ENCODE measurements around the gene LRRFIP1. TPM values are rescaled to one million over a fixed set of nuclear protein-coding genes. Genes with fewer than 3 reads are reported as not detected.
"Not testable (repeated sequence)": the region's sequence is repeated elsewhere in the genome, so short reads cannot be mapped to it uniquely, and the experiment has no call there.

Gene LRRFIP1
- total and polyA plus RNA-seq, 10 of the 15 experiments (the other 5 are each of a cell fraction or from before 2014, with no cell fraction given): 36.2 to 120 (median 74.3) TPM

DNA sequence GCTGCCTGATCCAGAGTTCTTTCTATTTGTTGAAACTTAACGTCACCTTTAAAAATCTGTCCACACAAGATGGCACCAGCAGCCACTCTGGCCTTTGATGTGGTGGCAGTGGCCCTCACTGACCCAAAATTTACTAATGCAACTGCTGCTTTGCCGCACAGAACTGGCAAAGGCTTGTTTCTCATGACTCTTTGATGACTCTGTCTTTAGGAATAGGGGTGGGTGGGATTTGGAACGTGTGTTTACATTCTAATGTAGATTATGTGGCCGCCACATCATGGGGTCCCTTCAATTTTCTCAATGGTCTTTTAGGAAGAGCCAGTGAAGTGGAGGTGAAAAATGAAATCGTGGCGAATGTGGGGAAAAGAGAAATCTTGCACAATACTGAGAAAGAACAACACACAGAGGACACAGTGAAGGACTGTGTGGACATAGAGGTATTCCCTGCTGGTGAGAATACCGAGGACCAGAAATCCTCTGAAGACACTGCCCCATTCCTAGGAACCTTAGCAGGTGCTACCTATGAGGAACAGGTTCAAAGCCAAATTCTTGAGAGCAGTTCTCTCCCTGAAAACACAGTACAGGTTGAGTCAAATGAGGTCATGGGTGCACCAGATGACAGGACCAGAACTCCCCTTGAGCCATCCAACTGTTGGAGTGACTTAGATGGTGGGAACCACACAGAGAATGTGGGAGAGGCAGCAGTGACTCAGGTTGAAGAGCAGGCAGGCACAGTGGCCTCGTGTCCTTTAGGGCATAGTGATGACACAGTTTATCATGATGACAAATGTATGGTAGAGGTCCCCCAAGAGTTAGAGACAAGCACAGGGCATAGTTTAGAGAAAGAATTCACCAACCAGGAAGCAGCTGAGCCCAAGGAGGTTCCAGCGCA is 135.2 kb downstream of the LRRFIP1 start:
- H3K36me3 ChIP-seq (ENCODE audit: control insufficient read depth in 2 of 2, insufficient read depth in 2 of 2, low read length in 1 of 2): peaks cover 5 to 42% of the 10 kb centered on the region in 2 experiments
- H3K4me2 ChIP-seq (ENCODE audit: control insufficient read depth, insufficient read depth): not testable (repeated sequence)

DNA sequence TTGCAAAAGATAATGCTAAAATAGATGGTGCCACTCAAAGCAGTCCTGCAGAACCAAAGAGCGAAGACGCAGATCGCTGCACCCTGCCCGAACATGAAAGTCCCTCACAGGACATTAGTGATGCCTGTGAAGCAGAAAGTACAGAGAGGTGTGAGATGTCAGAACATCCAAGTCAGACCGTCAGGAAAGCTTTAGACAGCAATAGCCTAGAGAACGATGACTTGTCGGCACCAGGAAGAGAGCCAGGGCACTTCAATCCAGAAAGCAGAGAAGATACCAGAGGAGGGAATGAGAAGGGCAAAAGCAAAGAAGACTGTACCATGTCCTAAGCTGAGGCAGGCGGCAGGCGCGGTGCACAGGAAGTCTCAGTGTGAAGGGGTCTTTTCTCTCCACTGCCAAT is 136.4 kb downstream of the LRRFIP1 start:
- TF ChIP-seq, protein P1, sequence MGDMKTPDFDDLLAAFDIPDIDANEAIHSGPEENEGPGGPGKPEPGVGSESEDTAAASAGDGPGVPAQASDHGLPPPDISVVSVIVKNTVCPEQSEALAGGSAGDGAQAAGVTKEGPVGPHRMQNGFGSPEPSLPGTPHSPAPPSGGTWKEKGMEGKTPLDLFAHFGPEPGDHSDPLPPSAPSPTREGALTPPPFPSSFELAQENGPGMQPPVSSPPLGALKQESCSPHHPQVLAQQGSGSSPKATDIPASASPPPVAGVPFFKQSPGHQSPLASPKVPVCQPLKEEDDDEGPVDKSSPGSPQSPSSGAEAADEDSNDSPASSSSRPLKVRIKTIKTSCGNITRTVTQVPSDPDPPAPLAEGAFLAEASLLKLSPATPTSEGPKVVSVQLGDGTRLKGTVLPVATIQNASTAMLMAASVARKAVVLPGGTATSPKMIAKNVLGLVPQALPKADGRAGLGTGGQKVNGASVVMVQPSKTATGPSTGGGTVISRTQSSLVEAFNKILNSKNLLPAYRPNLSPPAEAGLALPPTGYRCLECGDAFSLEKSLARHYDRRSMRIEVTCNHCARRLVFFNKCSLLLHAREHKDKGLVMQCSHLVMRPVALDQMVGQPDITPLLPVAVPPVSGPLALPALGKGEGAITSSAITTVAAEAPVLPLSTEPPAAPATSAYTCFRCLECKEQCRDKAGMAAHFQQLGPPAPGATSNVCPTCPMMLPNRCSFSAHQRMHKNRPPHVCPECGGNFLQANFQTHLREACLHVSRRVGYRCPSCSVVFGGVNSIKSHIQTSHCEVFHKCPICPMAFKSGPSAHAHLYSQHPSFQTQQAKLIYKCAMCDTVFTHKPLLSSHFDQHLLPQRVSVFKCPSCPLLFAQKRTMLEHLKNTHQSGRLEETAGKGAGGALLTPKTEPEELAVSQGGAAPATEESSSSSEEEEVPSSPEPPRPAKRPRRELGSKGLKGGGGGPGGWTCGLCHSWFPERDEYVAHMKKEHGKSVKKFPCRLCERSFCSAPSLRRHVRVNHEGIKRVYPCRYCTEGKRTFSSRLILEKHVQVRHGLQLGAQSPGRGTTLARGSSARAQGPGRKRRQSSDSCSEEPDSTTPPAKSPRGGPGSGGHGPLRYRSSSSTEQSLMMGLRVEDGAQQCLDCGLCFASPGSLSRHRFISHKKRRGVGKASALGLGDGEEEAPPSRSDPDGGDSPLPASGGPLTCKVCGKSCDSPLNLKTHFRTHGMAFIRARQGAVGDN (IDR thresholded peaks at IDR 0.05): no peak
- TF ChIP-seq SPI1 (IDR thresholded peaks at IDR 0.05; ENCODE audit: borderline replicate concordance, insufficient read depth, low read depth, low read length) (no peak), NFYA (IDR thresholded peaks at IDR 0.05; ENCODE audit: borderline replicate concordance, low read depth, low read length) (no peak), HDGF (IDR thresholded peaks at IDR 0.05) (no peak), CHD2 (IDR thresholded peaks at IDR 0.05; ENCODE audit: borderline replicate concordance, low read depth, low read length) (no peak), RAD51 (IDR thresholded peaks at IDR 0.05) (no peak), SIN3A (IDR thresholded peaks at IDR 0.05; ENCODE audit: low read depth, low read length) (no peak)
- Histone ChIP-seq H3K36me3 (ENCODE audit: control insufficient read depth in 2 of 2, insufficient read depth in 2 of 2, low read length in 1 of 2) (peaks cover 5 to 42% of the 10 kb centered on the region in 2 experiments), H3K4me3 (no peak overlapping the region), H3K4me2 (ENCODE audit: control insufficient read depth, insufficient read depth) (no peak overlapping the region), H3K27ac (ENCODE audit: control insufficient read depth, insufficient read depth) (no peak overlapping the region), H3K79me2 (ENCODE audit: control insufficient read depth, insufficient read depth, low read length) (no peaks in the 10 kb centered on the region), H3K4me1 (ENCODE audit: control insufficient read depth, insufficient read depth, low read length) (no peaks in the 10 kb centered on the region), H3K9ac (ENCODE audit: control insufficient read depth, insufficient read depth, low read length) (no peak overlapping the region), H3K9me3 (replicated peaks; ENCODE audit: control insufficient read depth, insufficient read depth, low read length) (no peaks in the 10 kb centered on the region), H3K27me3 (replicated peaks in 1 of 2; ENCODE audit: control insufficient read depth in 2 of 2, insufficient read depth in 2 of 2, low read length in 1 of 2) (no peaks in the 10 kb centered on the region), H4K20me1 (ENCODE audit: control insufficient read depth, insufficient read depth) (no peaks in the 10 kb centered on the region), H2AFZ (ENCODE audit: control insufficient read depth, low read depth, low read length) (no peak overlapping the region)
- ChIA-PET SMC1A (ENCODE audit: uncharacterized antibody, unreplicated experiment) (no interaction called here), RAD21 (ENCODE audit: unreplicated experiment) (no interaction called here), POLR2A (no interaction called here), CTCF (no interaction called here)
- ATAC-seq (no peak), FAIRE-seq (no peak), DNase-seq (ENCODE audit: low read depth, low spot score) (no peak)
- 94% methylated on average over 10 of the region's 10 CpGs for WGBS (ENCODE audit: insufficient coverage, insufficient replicate concordance, low lambda C conversion rate, missing lambda C conversion rate)
- in situ Hi-C loops (cut with MboI): no loop called here
- intact Hi-C loops (cut with micrococcal nuclease; ENCODE audit: unreplicated experiment): no loop called here
- BruUV-seq (replicated peaks): no TSS peak

More for the DNA sequence above, 135.2 kb downstream of the LRRFIP1 start:
- H3K79me2 ChIP-seq (ENCODE audit: control insufficient read depth, insufficient read depth, low read length); H3K27ac ChIP-seq (ENCODE audit: control insufficient read depth, insufficient read depth); DNase-seq (ENCODE audit: low read depth, low spot score); ATAC-seq; H3K4me3 ChIP-seq; H2AFZ ChIP-seq (ENCODE audit: control insufficient read depth, low read depth, low read length); in situ Hi-C loops (cut with MboI); intact Hi-C loops (cut with micrococcal nuclease; ENCODE audit: unreplicated experiment); H3K9ac ChIP-seq (ENCODE audit: control insufficient read depth, insufficient read depth, low read length); BruUV-seq (replicated peaks); H3K27me3 ChIP-seq (replicated peaks in 1 of 2; ENCODE audit: control insufficient read depth in 2 of 2, insufficient read depth in 2 of 2, low read length in 1 of 2); H4K20me1 ChIP-seq (ENCODE audit: control insufficient read depth, insufficient read depth); FAIRE-seq; H3K9me3 ChIP-seq (replicated peaks; ENCODE audit: control insufficient read depth, insufficient read depth, low read length); H3K4me1 ChIP-seq (ENCODE audit: control insufficient read depth, insufficient read depth, low read length); RAD21 ChIA-PET (ENCODE audit: unreplicated experiment); POLR2A ChIA-PET: not testable (repeated sequence)
- CTCF ChIA-PET: interaction anchor here (1.4 kb wide), 1 partner anchor 250 kb away, joined by 3 read pairs; no protein-coding TSS in a partner anchor
- 90% methylated on average over 9 of the region's 9 CpGs for WGBS (ENCODE audit: insufficient coverage, insufficient replicate concordance, low lambda C conversion rate, missing lambda C conversion rate)
- SMC1A ChIA-PET (ENCODE audit: uncharacterized antibody, unreplicated experiment): interaction anchor here (1.6 kb wide), 1 partner anchor 11 kb away, joined by 6 read pairs; no protein-coding TSS in a partner anchor

All from GM12878 (cell line).